Gastroesophageal sphincter (tissue), 4 donors: ENCODE results near the gene GPR55. TPM values are rescaled to one million over a fixed set of nuclear protein-coding genes. Genes with fewer than 3 reads are reported as not detected.

Source experiments
- ATAC-seq: fragments of 150-250 bp; one replicate; pipeline ENCODE4 v1.9.1; 2016; ENCODE audit warnings: mild to moderate bottlenecking, moderate library complexity
- H3K27ac ChIP-seq, 4 donors: fragments of 200-600 bp; sonication (generic) in 3 of 4; 1 replicate in 3 of 4; 2 replicates in 1 of 4; pipeline ENCODE4 v1.5.1; 2016 to 2019
- H3K27me3 ChIP-seq: fragments of 200-600 bp; sonication (generic); one replicate; pipeline ENCODE4 v1.5.1; 2019
- H3K36me3 ChIP-seq, 2 donors: fragments of 200-600 bp; sonication (generic); one replicate each; pipeline ENCODE4 v1.5.1; 2019; ENCODE audit warnings: control low read depth in 1 of 2
- H3K4me1 ChIP-seq, 3 donors: fragments of 200-600 bp; sonication (generic); 1 replicate in 2 of 3; 2 replicates in 1 of 3; pipeline ENCODE4 v1.5.1; 2016 to 2019; ENCODE audit warnings: control low read depth in 2 of 3
- H3K4me3 ChIP-seq, 2 donors: fragments of 200-600 bp; sonication (generic); one replicate each; pipeline ENCODE4 v1.5.1; 2019; ENCODE audit warnings: mild to moderate bottlenecking in 1 of 2, moderate library complexity in 1 of 2
- H3K9me3 ChIP-seq, 3 donors: fragments of 200-600 bp; sonication (generic); one replicate each; pipeline ENCODE4 v1.5.1; 2017 to 2019; ENCODE audit warnings: control low read depth in 2 of 3
- CTCF ChIP-seq, 4 experiments: fragments of 200-600 bp in 2 of 4; fragments of 450-650 bp in 2 of 4; sonication (generic) in 1 of 4; IDR thresholded peaks; one replicate each; pipeline ENCODE4 v1.5.1; 2017 to 2019; ENCODE audit warnings: antibody characterized with exemption in 4 of 4, mild to moderate bottlenecking in 2 of 4, moderate library complexity in 2 of 4
- EP300 ChIP-seq: sonication (generic); formaldehyde crosslinking; IDR thresholded peaks from one replicate; pipeline ENCODE4 v1.6.1; 2017; ENCODE audit warnings: antibody characterized with exemption, mild to moderate bottlenecking
- POLR2A ChIP-seq, 2 donors: fragments of 450-650 bp; IDR thresholded peaks; one replicate each; pipeline ENCODE4 v1.6.1; 2017; ENCODE audit warnings: antibody characterized with exemption in 2 of 2, mild to moderate bottlenecking in 2 of 2, moderate library complexity in 1 of 2
- POLR2AphosphoS5 ChIP-seq: sonication (generic); formaldehyde crosslinking; IDR thresholded peaks from one replicate; pipeline ENCODE4 v1.6.1; 2017; ENCODE audit warnings: antibody characterized with exemption
- WGBS, 2 donors: methylation state at CpG; one replicate each; pipeline ENCODE4 v1.1.5; 2018; ENCODE audit warnings: low coverage in 1 of 2; 5-methylcytosine and 5-hydroxymethylcytosine counted together
- total RNA-seq, 4 donors: library from RNA; depleted of rRNA; stranded (reverse); fragments of >200 nt; gene quantifications; one replicate each; pipeline ENCODE4 v1.1.0, GENCODE V29; 2016

GPR55 gene
- total RNA-seq, 4 donors from 2014 or later, result 0.08 to 0.12 TPM; not detected in 2

DNA sequence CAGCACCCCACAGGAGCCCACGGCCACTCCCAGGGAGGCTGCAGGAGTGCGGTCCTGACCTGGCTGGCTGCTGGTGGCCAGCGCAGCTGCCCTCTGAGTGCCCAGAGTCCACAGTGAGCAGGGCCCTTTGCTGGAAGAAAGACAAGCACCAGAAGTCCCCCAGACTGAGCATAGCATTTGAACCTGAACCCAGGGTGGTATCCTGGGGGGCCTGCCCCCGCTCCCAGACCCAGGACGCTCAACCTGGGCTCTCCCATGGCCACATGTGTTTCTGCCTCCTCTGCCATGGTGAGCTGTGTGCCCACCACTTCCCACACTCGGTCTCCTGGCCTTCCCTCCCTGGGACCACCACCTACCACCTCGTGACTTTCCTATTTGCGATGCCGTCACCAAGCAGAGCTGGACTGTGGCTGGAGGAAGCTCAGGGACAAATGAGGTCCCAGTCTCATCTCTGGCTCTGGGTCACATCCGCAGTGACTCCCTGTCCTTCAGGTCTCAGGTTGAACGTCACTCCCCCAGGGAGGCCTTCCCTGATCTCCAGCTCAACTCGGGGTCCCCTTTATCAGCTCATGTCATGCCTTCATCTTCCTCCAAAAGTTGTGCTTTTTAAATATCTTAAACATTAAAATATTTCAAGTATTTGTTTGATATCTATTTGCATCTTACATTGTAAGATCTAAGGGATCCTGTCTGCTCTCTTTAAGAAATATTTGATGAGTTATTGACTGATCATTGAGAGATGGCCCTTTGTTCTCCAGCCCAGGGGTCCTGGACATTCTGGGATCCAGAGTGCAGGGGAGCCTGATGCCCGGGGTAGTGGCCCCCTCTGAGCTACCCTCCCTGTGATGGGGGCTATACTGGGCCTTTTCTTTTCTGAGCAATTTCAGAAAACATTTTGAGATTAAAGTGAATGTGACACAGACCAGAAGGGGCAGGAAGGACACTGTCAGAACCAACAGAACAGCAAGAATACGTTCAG, 16.4 kb upstream of the GPR55 start:
- TF ChIP-seq POLR2A (IDR thresholded peaks at IDR 0.05), result no peak
- TF ChIP-seq CTCF (IDR thresholded peaks at IDR 0.05), result no peak
- no peak for TF ChIP-seq POLR2AphosphoS5
- no peak for TF ChIP-seq EP300
- H3K27ac ChIP-seq, result no peak overlapping the region
- H3K36me3 ChIP-seq, result no peaks in the 10 kb centered on the region
- no peak overlapping the region for H3K4me3 ChIP-seq
- no peak for ATAC-seq
- peaks cover 8% of the 10 kb centered on the region for H3K27me3 ChIP-seq
- WGBS, 2 donors, result 53 to 83% methylated on average over 3 to 12 of the region's 14 CpGs
- H3K4me1 ChIP-seq, result no peaks in the 10 kb centered on the region
- H3K9me3 ChIP-seq, result peaks cover 0 to 17% (median 0%) of the 10 kb centered on the region in 3 donors

GRCh38 chr2:230940471-230940815, 15.4 kb upstream of the GPR55 start:
- Histone ChIP-seq H3K9me3 (peaks cover 0 to 24% (median 0%) of the 10 kb centered on the region in 3 donors), H3K36me3 (no peaks in the 10 kb centered on the region), H3K4me1 (no peaks in the 10 kb centered on the region), H3K27me3 (peaks cover 10% of the 10 kb centered on the region), H3K4me3 (no peak overlapping the region), H3K27ac (no peak overlapping the region)
- no peak for TF ChIP-seq POLR2AphosphoS5
- TF ChIP-seq EP300, result no peak
- no peak for TF ChIP-seq CTCF (IDR thresholded peaks at IDR 0.05)
- TF ChIP-seq POLR2A (IDR thresholded peaks at IDR 0.05), result no peak
- WGBS, 2 donors, result no CpG with 5 or more reads among the region's 9 CpGs
- ATAC-seq, result no peak

DNA sequence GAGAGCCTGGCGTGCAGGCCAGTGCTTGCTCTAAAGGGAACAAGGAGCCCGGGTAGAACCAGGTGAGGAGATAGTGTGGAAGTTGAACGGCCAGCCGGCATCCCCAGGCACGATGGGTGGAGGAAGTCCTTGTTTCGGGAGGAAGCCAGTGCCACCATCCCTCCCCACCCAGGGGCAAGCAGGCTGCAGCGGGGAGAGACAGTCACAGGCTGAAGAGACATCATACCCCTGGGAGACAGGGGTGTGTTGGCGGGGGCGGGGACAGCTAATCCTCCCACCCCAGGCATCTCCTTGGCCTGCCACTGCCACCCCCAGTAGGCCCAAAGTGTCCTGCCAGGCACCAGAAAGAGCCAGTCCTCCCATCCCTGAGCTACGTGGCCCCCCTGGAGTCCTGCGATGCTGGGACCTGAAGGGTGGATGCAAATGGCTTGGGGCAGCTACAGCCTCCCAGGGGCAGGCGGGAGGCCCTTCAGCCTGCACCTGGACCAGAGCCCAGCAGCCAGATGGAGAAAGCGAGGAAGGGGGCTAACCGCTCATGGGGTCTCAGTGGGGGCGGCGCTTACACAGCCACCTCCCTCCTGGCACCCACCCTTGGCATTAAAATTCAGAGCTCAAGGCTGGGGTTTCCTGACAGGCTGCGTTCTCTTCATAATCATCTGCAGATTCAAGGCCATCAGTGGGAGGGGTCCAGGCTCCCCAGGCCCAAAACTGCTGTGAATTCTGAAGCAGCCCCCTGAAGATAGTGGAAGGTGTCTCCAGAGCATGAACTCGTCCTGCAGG, 14.8 kb upstream of the GPR55 start:
- 82 to 88% methylated on average over 3 to 4 of the region's 18 CpGs for WGBS, 2 donors
- Histone ChIP-seq H3K36me3 (no peaks in the 10 kb centered on the region), H3K27ac (no peak overlapping the region), H3K4me1 (no peaks in the 10 kb centered on the region), H3K4me3 (no peak overlapping the region), H3K9me3 (peaks cover 0 to 24% (median 0%) of the 10 kb centered on the region in 3 donors), H3K27me3 (peaks cover 15% of the 10 kb centered on the region)
- TF ChIP-seq POLR2AphosphoS5 (no peak), POLR2A (IDR thresholded peaks at IDR 0.05) (no peak), EP300 (no peak), CTCF (IDR thresholded peaks at IDR 0.05) (no peak)
- ATAC-seq, result no peak

DNA sequence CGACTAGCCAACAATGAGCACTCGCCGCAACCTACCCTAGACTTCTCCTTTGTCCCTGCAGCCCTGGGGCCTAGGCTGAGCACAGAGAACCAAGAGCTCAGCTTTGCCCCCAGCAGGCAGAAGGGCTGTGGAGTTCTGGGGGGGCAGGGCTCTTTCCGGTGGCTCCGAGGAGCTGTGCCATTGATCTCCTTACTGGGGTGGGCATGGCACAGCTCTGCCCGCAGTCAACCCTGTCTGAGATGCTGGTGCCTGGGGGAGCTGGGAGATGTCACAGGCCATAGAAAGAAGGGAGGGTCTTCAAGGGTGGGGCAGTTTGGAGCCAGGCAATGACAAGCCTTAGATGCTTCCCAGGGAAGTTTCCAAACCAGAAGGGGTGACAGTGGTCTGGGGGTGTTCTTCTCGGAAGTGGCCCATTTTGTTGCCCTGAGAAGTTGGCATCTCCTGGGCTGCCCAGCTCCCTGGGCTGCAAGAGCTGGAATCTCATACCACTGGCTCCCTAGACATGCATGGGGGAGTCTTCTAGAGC, 14.1 kb upstream of the GPR55 start:
- no peak for TF ChIP-seq POLR2A (IDR thresholded peaks at IDR 0.05)
- no CpG with 5 or more reads among the region's 7 CpGs for WGBS, 2 donors
- Histone ChIP-seq H3K4me3 (no peak overlapping the region), H3K4me1 (no peaks in the 10 kb centered on the region), H3K36me3 (no peaks in the 10 kb centered on the region), H3K27me3 (peaks cover 23% of the 10 kb centered on the region), H3K27ac (no peak overlapping the region), H3K9me3 (peaks cover 0 to 24% (median 0%) of the 10 kb centered on the region in 3 donors)
- ATAC-seq, result no peak

- no peak overlapping the region for H3K27ac ChIP-seq
- peaks cover 0 to 24% (median 0%) of the 10 kb centered on the region in 3 donors for H3K9me3 ChIP-seq
- no peak for TF ChIP-seq POLR2A (IDR thresholded peaks at IDR 0.05)
- no peaks in the 10 kb centered on the region for H3K36me3 ChIP-seq
- no peak overlapping the region for H3K4me3 ChIP-seq
- ATAC-seq, result no peak
- H3K27me3 ChIP-seq, result peaks cover 28% of the 10 kb centered on the region
- 82% methylated on average over 7 of the region's 12 CpGs; no CpG with 5 or more reads in 1 of the 2 donors for WGBS, 2 donors
- H3K4me1 ChIP-seq, result no peaks in the 10 kb centered on the region
Measured at GRCh38 chr2:230938516-230939065, 13.5 kb upstream of the GPR55 start.
